Chondrocyte (in vitro differentiated cells): ENCODE measurements around the gene CES2. TPM values are rescaled to one million over a fixed set of nuclear protein-coding genes. Genes with fewer than 3 reads are reported as not detected.
A peak's percentile ranks its signal among the peaks of the same experiment; 100 is the strongest.
"Not testable (repeated sequence)": the region's sequence is repeated elsewhere in the genome, so short reads cannot be mapped to it uniquely, and the experiment has no call there.

ENCODE experiments used
- DNase-seq: peaks from one replicate; pipeline ENCODE4 v3.0.0; 2021; ENCODE audit warnings: mixed read lengths, low spot score
- H3K27ac Mint-ChIP-seq: one replicate; pipeline ENCODE4 v1.8.0; 2021; ENCODE audit warnings: mild to moderate bottlenecking, moderate library complexity, mixed read lengths; ENCODE audit not compliant: unreplicated experiment
- H3K27me3 Mint-ChIP-seq: 2 replicates; pipeline ENCODE4 v1.8.0; 2021; ENCODE audit warnings: low read depth, mixed read lengths
- H3K36me3 Mint-ChIP-seq: 2 replicates; pipeline ENCODE4 v1.8.0; 2021; ENCODE audit warnings: low read depth, mixed read lengths
- H3K4me1 Mint-ChIP-seq: 2 replicates; pipeline ENCODE4 v1.8.0; 2021; ENCODE audit warnings: low read depth, mild to moderate bottlenecking, mixed read lengths
- H3K4me3 Mint-ChIP-seq: one replicate; pipeline ENCODE4 v1.8.0; 2021; ENCODE audit warnings: mild to moderate bottlenecking, moderate library complexity, mixed read lengths; ENCODE audit not compliant: unreplicated experiment
- H3K9me3 Mint-ChIP-seq: 2 replicates; pipeline ENCODE4 v1.8.0; 2021; ENCODE audit warnings: low read depth, mixed read lengths
- CTCF ChIP-seq: fragments of 200-600 bp; sonication (generic); IDR thresholded peaks from 2 replicates; pipeline ENCODE4 v1.5.0; 2021; ENCODE audit warnings: antibody characterized with exemption, mild to moderate bottlenecking, moderate library complexity
- total RNA-seq: library from RNA; stranded (reverse); gene quantifications from 3 replicates; pipeline ENCODE4 v1.2.1, GENCODE V29; 2021

CES2 gene
- total RNA-seq, 1 donor from 2014 or later: 26.0 TPM

DNA sequence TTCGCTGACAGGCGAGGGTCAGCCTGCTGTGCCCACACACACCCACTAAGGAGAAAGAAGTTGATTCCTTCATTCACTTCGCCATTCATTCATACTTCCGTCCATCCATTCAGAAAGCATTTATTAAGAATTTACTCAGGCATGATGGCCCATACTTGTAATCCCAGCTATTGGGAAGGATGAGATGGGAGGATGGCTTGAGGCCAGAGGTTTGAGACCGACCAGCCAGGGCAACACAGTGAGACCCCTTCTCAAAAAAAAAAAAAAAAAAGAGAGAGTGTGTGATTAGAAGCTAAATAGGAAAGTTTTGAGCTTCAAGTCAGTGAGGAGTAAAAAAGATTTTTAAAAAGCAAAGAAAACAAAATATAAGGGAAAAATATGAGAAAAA, 8.7 kb downstream of the CES2 start:
- H3K27ac Mint-ChIP-seq: no peak overlapping the region
- H3K4me1 Mint-ChIP-seq: peaks cover 2% of the 10 kb centered on the region
- no peaks in the 10 kb centered on the region for H3K9me3 Mint-ChIP-seq
- peaks cover 18% of the 10 kb centered on the region for H3K36me3 Mint-ChIP-seq
- no peaks in the 10 kb centered on the region for H3K27me3 Mint-ChIP-seq
- DNase-seq: no peak
- no peak overlapping the region for H3K4me3 Mint-ChIP-seq
- TF ChIP-seq CTCF: no peak

GRCh38 chr16:66944971-66945370, 9.7 kb downstream of the CES2 start:
- H3K4me1 Mint-ChIP-seq, H3K9me3 Mint-ChIP-seq, H3K27me3 Mint-ChIP-seq, H3K4me3 Mint-ChIP-seq, DNase-seq: not testable (repeated sequence)
- H3K36me3 Mint-ChIP-seq: peaks cover 15% of the 10 kb centered on the region
- H3K27ac Mint-ChIP-seq: peak overlapping the region; percentile 12

GRCh38 chr16:66945939-66946338, 10.6 kb downstream of the CES2 start:
- DNase-seq: no peak
- Mint-ChIP-seq H3K9me3 (no peaks in the 10 kb centered on the region), H3K4me1 (peaks cover 2% of the 10 kb centered on the region), H3K4me3 (no peak overlapping the region), H3K27ac (no peak overlapping the region), H3K27me3 (peaks cover 2% of the 10 kb centered on the region), H3K36me3 (peaks cover 15% of the 10 kb centered on the region)
- TF ChIP-seq CTCF: no peak

DNA sequence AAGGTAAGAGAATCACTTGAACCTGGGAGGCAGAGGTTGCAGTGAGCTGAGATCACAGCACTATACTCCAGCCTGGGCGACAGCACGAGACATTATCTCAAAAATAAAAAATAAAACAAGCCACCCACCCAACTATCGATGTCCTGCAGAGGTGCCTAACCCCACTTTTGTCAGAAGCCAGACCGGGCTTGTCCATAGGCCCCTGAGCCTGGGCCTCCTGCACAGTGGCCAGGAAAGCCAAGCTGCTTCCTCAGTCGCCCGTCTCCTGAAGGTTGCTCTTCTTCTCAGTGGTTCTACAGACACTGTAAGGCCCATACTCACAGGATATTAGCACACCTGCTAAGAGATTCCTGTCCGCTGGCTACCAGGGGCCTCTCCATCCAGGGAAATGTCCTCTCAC, 11.2 kb downstream of the CES2 start:
- Mint-ChIP-seq H3K27ac (no peak overlapping the region), H3K36me3 (peaks cover 15% of the 10 kb centered on the region), H3K9me3 (peaks cover 4% of the 10 kb centered on the region), H3K27me3 (peaks cover 2% of the 10 kb centered on the region), H3K4me1 (peaks cover 2% of the 10 kb centered on the region), H3K4me3 (no peak overlapping the region)
- no peak for DNase-seq
- no peak for TF ChIP-seq CTCF

GRCh38 chr16:66946974-66947301, 11.6 kb downstream of the CES2 start:
- H3K4me1 Mint-ChIP-seq: peaks cover 2% of the 10 kb centered on the region
- peaks cover 12% of the 10 kb centered on the region for H3K36me3 Mint-ChIP-seq
- no peak overlapping the region for H3K27ac Mint-ChIP-seq
- no peak overlapping the region for H3K4me3 Mint-ChIP-seq
- TF ChIP-seq CTCF: no peak
- peaks cover 2% of the 10 kb centered on the region for H3K27me3 Mint-ChIP-seq
- peaks cover 8% of the 10 kb centered on the region for H3K9me3 Mint-ChIP-seq
- no peak for DNase-seq

GRCh38 chr16:66947302-66948065, 12.2 kb downstream of the CES2 start:
- peak; percentile 93 for TF ChIP-seq CTCF
- no peak overlapping the region for H3K4me3 Mint-ChIP-seq
- peaks cover 6% of the 10 kb centered on the region for H3K36me3 Mint-ChIP-seq
- H3K27ac Mint-ChIP-seq: no peak overlapping the region
- peaks cover 8% of the 10 kb centered on the region for H3K9me3 Mint-ChIP-seq
- peaks cover 2% of the 10 kb centered on the region for H3K4me1 Mint-ChIP-seq
- H3K27me3 Mint-ChIP-seq: peaks cover 2% of the 10 kb centered on the region
- no peak for DNase-seq
